MM.1S (cell line): ENCODE measurements around the gene CHRND.

Experiments used
- EZH2 ChIP-seq: fragments of 300-600 bp; sonication (generic); optimal IDR thresholded peaks from 2 replicates; pipeline ENCODE3; 2017; ENCODE audit warnings: low read depth, mild to moderate bottlenecking, antibody characterized with exemption, low read length, mixed read lengths
- TF ChIP-seq, protein P1 (sequence below): fragments of 300-600 bp; sonication (generic); IDR thresholded peaks from 2 replicates; pipeline ENCODE4 v1.5.1; 2016; ENCODE audit warnings: antibody characterized with exemption, low read length, mixed read lengths

DNA sequence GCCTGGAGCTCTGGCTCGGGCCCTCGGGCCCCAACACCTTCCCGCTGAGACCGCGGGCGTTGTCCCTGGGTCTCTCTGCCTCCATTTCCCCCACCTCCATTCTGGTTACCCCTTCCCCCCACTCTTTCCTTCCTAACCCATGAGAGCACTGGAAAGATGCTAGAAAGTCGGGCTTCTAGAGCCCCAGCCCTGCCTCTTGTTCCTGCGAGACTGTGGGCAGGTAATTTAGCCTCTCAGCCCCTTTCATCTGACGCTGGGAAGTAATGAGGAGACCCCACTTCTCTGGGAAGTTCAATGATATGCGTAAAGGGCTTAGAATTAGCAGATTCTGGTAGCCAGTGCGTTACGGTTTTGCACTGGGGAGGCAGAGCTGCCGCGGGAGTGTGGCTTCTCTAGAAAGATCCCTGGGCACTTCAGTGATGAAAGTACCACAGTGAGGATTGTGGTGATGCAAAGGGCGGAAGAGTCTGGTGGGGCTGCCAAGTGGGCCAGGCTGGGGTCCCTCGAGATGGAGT is 22.1 kb upstream of the CHRND start:
- TF ChIP-seq, protein P1, sequence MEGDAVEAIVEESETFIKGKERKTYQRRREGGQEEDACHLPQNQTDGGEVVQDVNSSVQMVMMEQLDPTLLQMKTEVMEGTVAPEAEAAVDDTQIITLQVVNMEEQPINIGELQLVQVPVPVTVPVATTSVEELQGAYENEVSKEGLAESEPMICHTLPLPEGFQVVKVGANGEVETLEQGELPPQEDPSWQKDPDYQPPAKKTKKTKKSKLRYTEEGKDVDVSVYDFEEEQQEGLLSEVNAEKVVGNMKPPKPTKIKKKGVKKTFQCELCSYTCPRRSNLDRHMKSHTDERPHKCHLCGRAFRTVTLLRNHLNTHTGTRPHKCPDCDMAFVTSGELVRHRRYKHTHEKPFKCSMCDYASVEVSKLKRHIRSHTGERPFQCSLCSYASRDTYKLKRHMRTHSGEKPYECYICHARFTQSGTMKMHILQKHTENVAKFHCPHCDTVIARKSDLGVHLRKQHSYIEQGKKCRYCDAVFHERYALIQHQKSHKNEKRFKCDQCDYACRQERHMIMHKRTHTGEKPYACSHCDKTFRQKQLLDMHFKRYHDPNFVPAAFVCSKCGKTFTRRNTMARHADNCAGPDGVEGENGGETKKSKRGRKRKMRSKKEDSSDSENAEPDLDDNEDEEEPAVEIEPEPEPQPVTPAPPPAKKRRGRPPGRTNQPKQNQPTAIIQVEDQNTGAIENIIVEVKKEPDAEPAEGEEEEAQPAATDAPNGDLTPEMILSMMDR: no peak
- no peak for TF ChIP-seq EZH2
